HG02623 (cell line): Measurements from ENCODE around the gene KIFC3.
"Not testable (repeated sequence)": the region's sequence is repeated elsewhere in the genome, so short reads cannot be mapped to it uniquely, and the experiment has no call there.

ENCODE experiments used
- ATAC-seq: cut with Tn5 transposase; IDR thresholded peaks from one replicate; pipeline ENCODE4 v1.9.1; 2021; ENCODE audit warnings: moderate library complexity; ENCODE audit not compliant: unreplicated experiment

The KIFC3 gene

DNA sequence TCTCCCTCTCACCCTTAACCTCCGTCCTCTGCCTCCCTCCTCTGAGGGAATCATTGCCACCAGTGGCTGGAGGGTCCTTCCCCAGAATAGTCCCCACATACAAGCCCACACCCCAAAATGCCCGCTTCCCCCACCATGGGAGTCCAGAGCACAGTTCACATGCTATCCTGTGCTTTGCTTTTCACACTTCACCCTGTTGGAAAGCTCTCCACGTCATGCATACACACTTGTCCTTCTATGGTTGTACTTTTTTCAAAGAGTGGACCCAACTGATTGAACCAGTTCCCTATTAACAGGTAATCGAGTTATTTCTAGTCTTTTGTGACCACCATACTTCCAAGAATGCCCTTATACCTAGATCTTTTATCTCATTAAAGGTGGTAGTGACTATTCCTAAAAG lies 23.8 kb upstream of the KIFC3 start:
- ATAC-seq: no peak

GRCh38 chr16:57825298-57826044 lies 23.2 kb upstream of the KIFC3 start:
- no peak for ATAC-seq

DNA sequence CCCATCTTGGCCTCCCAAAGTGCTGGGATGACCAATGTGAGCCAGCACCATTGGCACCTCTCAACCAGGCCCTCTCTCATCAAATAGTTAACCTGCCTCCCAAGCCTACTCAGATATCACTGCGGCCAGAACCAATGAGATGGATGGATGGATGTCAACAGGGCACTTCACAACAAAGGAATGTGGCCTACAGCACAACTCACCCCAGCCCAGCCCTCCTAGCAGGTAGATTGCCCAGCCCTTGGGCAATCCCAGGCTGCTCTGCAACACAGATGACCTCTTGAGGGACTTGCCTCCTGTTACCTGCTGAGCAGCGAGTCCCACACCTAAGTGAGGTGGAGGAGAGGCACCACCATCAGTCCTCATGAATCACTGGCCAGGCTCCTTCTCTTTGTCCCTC lies 22.6 kb upstream of the KIFC3 start:
- no peak for ATAC-seq

GRCh38 chr16:57823836-57824235 lies 21.5 kb upstream of the KIFC3 start:
- no peak for ATAC-seq

GRCh38 chr16:57822856-57823255 lies 20.6 kb upstream of the KIFC3 start:
- no peak for ATAC-seq

GRCh38 chr16:57822018-57822553 lies 19.8 kb upstream of the KIFC3 start:
- ATAC-seq: no peak

GRCh38 chr16:57821149-57821971 lies 19.1 kb upstream of the KIFC3 start:
- no peak for ATAC-seq

GRCh38 chr16:57818377-57819064 lies 16.2 kb upstream of the KIFC3 start:
- no peak for ATAC-seq

- no peak for ATAC-seq
Observed at GRCh38 chr16:57817680-57818079, 15.4 kb upstream of the KIFC3 start.

DNA sequence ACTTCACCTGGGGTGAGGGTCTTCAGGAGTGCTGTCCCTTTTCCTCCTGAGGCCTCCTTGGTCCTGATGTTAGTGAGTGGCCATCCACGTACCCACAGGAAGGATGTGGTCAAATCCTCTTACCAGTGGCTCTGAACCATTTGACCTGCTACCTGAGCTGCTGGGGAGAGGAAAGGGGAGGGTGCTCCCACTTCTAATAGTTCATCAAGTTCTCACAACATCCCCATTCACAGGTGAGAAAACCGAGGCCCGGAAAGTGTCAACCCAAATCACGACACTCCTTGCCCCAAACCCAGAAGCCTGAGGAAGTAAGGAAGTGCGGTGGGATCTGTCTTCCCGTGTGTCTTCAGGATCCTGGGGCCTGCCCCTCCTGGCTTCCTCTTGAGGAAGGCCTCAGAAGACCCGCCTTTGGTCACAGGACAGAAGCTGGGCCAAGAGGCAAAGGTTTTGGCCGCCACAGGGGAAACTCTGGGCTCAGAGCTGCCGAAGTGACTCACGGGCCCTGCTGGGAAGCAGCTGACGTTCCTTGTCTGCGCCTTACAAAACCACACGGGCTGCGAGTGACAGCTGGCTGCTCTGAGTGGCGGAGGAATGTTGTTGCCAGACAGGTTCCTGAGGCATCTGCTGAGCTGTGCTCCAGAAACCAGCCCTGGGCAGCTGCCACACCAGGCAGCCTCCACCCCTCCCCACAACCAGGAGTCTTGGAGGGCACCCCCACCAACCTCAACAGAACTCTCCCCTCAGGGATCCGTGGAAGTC lies 13.9 kb upstream of the KIFC3 start:
- no peak for ATAC-seq

DNA sequence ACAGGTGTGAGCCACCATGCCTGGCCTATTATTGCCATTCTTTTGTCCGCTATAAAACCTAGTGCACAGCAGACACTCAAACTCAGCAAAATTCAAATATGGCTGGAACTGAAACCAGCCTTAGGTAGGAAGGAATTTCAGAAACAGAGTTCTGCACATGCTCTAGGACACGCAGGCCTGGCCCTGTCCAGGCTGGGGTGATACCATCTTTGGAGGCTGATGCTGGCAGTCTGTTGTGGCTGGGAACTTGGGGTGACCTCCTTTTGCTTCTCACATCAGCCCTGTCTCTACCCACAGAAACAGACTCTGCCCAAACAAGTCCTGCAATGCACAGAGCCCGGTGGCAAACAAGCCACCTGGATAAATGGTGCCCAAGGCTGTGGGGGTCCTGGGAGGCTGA lies 12.6 kb upstream of the KIFC3 start:
- ATAC-seq: no peak

- no peak for ATAC-seq
Observed at GRCh38 chr16:57813466-57813865, 11.2 kb upstream of the KIFC3 start.

DNA sequence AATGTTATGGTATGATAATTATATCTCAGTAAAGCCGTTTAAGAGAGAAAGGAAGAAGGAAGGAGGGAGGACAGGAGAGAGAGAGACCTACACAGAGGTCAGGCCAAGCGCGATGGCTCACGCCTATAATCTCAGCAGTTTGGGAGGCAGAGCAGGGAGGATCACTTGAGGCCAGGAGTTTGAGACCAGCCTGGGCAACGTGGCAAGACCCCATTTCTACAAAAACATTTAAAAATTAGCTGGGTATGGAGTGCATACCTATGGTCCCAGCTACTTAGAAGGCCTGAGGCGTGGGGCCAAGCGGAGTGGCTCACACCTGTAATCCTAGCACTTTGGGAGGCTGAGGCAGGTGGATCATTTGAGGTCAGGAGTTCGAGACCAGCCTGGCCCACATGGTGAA lies 9.0 kb upstream of the KIFC3 start:
- ATAC-seq: not testable (repeated sequence)

GRCh38 chr16:57810197-57811031 lies 8.1 kb upstream of the KIFC3 start:
- peak; percentile 99 for ATAC-seq

DNA sequence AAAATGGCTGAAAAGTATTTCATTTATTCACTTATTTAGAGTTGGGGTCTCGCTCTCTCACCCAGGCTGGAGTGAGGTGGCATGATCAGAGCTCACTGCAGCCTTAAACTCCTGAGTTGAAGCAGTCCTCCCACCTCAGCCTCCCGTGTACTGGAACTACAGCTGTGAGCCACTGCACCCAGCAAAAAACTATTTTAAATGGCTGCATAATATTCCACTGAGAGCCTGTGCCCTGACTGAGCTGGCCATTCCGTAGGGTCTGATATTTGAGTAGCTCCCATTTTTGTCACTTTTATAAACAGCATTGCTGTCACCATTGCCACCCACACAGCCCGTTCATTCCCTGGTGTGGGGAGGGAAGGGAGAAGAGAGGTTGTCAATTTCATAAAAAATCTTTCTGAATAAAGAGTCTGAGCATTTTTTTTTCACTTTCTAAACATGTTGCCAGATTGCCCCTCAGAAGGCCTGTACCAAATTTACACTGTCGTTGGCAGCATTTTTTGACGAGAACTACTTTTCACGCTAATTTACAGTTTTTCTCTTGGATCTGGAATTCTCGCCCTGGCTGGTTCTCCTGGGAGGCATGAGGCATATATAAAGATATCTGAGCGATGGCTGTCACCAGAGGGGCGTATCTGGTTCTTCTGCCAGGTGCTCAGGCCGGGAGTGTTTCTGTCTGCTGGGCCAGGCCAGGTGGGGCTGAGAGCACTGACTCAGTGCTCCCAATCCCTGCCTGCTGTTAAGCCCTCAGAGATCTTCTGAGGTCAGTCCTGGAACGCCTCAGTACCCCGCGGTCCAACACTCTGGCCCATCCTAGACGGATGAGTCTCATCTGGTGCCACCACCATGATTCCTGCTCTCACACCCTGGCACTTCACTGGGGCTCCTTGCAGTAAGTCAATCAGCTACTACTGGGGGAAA lies 7.2 kb upstream of the KIFC3 start:
- ATAC-seq: peak; percentile 16

- ATAC-seq: no peak
Observed at GRCh38 chr16:57808589-57809228, 6.4 kb upstream of the KIFC3 start.

GRCh38 chr16:57807968-57808528 lies 5.8 kb upstream of the KIFC3 start:
- no peak for ATAC-seq
